HG03432 (cell line): ENCODE results near the gene SUSD4.
"Not testable (repeated sequence)": the region's sequence is repeated elsewhere in the genome, so short reads cannot be mapped to it uniquely, and the experiment has no call there.

Source experiments
- ATAC-seq: cut with Tn5 transposase; IDR thresholded peaks from one replicate; pipeline ENCODE4 v1.9.1; 2021; ENCODE audit warnings: mild to moderate bottlenecking, moderate library complexity; ENCODE audit not compliant: unreplicated experiment

Gene SUSD4

GRCh38 chr1:223363856-223364684, at the start of gene SUSD4:
SUSD4 (minus strand) TSS chr1:223364176; CDS start chr1:223363425, 751 bp downstream.
- ATAC-seq, result peak; percentile 65

- ATAC-seq, result no peak
Measured at GRCh38 chr1:223413216-223413615, 49.2 kb upstream of the SUSD4 start.

- no peak for ATAC-seq
Measured at GRCh38 chr1:223411710-223412109, 47.7 kb upstream of the SUSD4 start.

GRCh38 chr1:223411309-223411708, 47.3 kb upstream of the SUSD4 start:
- ATAC-seq, result no peak

- ATAC-seq, result no peak
Measured at GRCh38 chr1:223410036-223410435, 46.1 kb upstream of the SUSD4 start.

GRCh38 chr1:223405507-223405906, 41.5 kb upstream of the SUSD4 start:
- no peak for ATAC-seq

- no peak for ATAC-seq
Measured at GRCh38 chr1:223403184-223403815, 39.3 kb upstream of the SUSD4 start.

GRCh38 chr1:223402790-223403142, 38.8 kb upstream of the SUSD4 start:
- no peak for ATAC-seq

GRCh38 chr1:223401873-223402789, 38.2 kb upstream of the SUSD4 start:
- no peak for ATAC-seq

GRCh38 chr1:223399393-223399792, 35.4 kb upstream of the SUSD4 start:
- ATAC-seq, result not testable (repeated sequence)

- no peak for ATAC-seq
Measured at GRCh38 chr1:223394706-223395105, 30.7 kb upstream of the SUSD4 start.

GRCh38 chr1:223394242-223394641, 30.3 kb upstream of the SUSD4 start:
- ATAC-seq, result no peak

- no peak for ATAC-seq
Measured at GRCh38 chr1:223393275-223394214, 29.6 kb upstream of the SUSD4 start, which contains the start of gene CCDC185. CCDC185 (plus strand) TSS chr1:223393415; CDS start chr1:223393476, 61 bp downstream.

- no peak for ATAC-seq
Measured at GRCh38 chr1:223390618-223391017, 26.6 kb upstream of the SUSD4 start.

- no peak for ATAC-seq
Measured at GRCh38 chr1:223386013-223386412, 22.0 kb upstream of the SUSD4 start.

GRCh38 chr1:223378754-223379153, 14.8 kb upstream of the SUSD4 start:
- no peak for ATAC-seq

GRCh38 chr1:223374064-223374610, 10.2 kb upstream of the SUSD4 start:
- ATAC-seq, result no peak

- peak; percentile 27 for ATAC-seq
Measured at GRCh38 chr1:223364685-223365382, 858 bp upstream of the SUSD4 start.
